Stomach (tissue), 9 donors: ENCODE measurements around the gene ANTXR1. TPM values are rescaled to one million over a fixed set of nuclear protein-coding genes. Genes with fewer than 3 reads are reported as not detected.
A peak's percentile ranks its signal among the peaks of the same experiment; 100 is the strongest.

Experiments
- DNase-seq, 2 donors: peaks; one replicate each; pipeline versions ENCODE4 v3.0.0 to v3.0.0-alpha.2; 2013 to 2019
- H3K27ac ChIP-seq, 5 donors: fragments of 200-600 bp in 4 of 5; sonication (generic) in 4 of 5; one replicate each; pipeline ENCODE4 v1.5.1; 2013 to 2019; ENCODE audit warnings: mild to moderate bottlenecking in 1 of 5, moderate library complexity in 1 of 5
- H3K27me3 ChIP-seq, 3 donors: fragments of 200-600 bp; sonication (generic); one replicate each; pipeline ENCODE4 v1.5.1; 2017 to 2019; ENCODE audit warnings: mixed run types in 1 of 3
- H3K36me3 ChIP-seq, 4 donors: fragments of 200-600 bp; sonication (generic); 1 replicate in 3 of 4; 2 replicates in 1 of 4; pipeline ENCODE4 v1.5.1; 2016 to 2019
- H3K4me1 ChIP-seq, 4 donors: fragments of 200-600 bp; sonication (generic); one replicate each; pipeline ENCODE4 v1.5.1; 2016 to 2019
- H3K4me3 ChIP-seq, 4 donors: fragments of 200-600 bp; sonication (generic) in 3 of 4; one replicate each; pipeline ENCODE4 v1.5.1; 2016 to 2019; ENCODE audit warnings: mild to moderate bottlenecking in 1 of 4
- H3K9me3 ChIP-seq, 4 donors: fragments of 200-600 bp; sonication (generic); one replicate each; pipeline ENCODE4 v1.5.1; 2016 to 2019
- EP300 ChIP-seq: sonication (generic); formaldehyde crosslinking; IDR thresholded peaks from one replicate; pipeline ENCODE4 v1.6.1; 2017; ENCODE audit warnings: antibody characterized with exemption
- POLR2A ChIP-seq, 4 donors: fragments of 450-650 bp; IDR thresholded peaks; one replicate each; pipeline ENCODE4 v1.6.1; 2016; ENCODE audit warnings: antibody characterized with exemption in 4 of 4, control low read depth in 2 of 4, mild to moderate bottlenecking in 1 of 4, moderate library complexity in 1 of 4
- POLR2AphosphoS5 ChIP-seq, 3 donors: sonication (generic); formaldehyde crosslinking; IDR thresholded peaks; one replicate each; pipeline ENCODE4 v1.6.1; 2016; ENCODE audit warnings: antibody characterized with exemption in 3 of 3
- WGBS, 5 donors: extraction: QIAGEN DNeasy Blood & Tissue Kit in 3 of 5; methylation state at CpG; one replicate each; pipeline versions ENCODE4 v1.1.5 to v1.1.7; 2013 to 2018; 5-methylcytosine and 5-hydroxymethylcytosine counted together
- intact Hi-C: fragments of 100-400 bp; cut with DNase I; formaldehyde crosslinking; loops from one replicate; pipeline ENCODE4 v1.15.1; 2023; ENCODE audit warnings: low total_unique reads
- polyA plus RNA-seq, 3 donors: library from polyadenylated mRNA; stranded (reverse); fragments of 200-250 nt; gene quantifications; one replicate each; pipeline ENCODE4 v1.2.3, GENCODE V29; 2013
- total RNA-seq, 5 donors: library from RNA; depleted of rRNA; stranded (reverse); fragments of >200 nt; gene quantifications; one replicate each; pipeline versions ENCODE4 v1.1.0 to v1.2.3, GENCODE V29; 2014 to 2016
- TF ChIP-seq, protein P1 (sequence below), 7 experiments: fragments of 450-650 bp in 4 of 7; fragments of 200-600 bp in 3 of 7; sonication (generic) in 3 of 7; IDR thresholded peaks; one replicate each; pipeline ENCODE4 v1.5.1; 2016 to 2019; ENCODE audit warnings: antibody characterized with exemption in 7 of 7, control low read depth in 2 of 7, mild to moderate bottlenecking in 1 of 7
- donor health status: healthy with polysubstance abuse.
- donor health status: Bipolar disorder and iron deficiency.
- donor health status: healthy.

The ANTXR1 gene
- total and polyA plus RNA-seq, 8 donors, result 5.8 to 32.5 (median 13.7) TPM

DNA sequence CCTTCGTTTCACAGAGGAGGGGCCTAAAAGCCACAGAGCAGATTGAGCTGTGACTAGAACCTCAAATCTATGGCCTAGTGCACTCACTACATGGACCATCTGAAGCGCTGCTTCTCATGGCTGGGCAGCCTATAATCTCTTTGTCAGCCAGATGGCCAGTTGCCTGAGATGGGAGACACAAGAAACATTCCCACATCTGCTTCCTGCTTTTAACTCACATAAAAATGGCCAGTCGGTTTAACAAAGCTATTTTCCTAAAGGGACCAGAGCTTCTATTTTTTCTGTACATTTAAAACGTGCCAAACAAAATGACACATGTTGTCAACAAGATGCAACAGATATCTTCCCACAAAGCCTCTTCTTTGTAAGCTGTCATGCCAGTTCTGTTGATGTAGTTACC lies 200.2 kb downstream of the ANTXR1 start:
- intact Hi-C loops, result no loop called here
- Histone ChIP-seq H3K27ac (no peak overlapping the region), H3K27me3 (no peaks in the 10 kb centered on the region), H3K36me3 (no peaks in the 10 kb centered on the region), H3K4me3 (no peak overlapping the region), H3K4me1 (peaks cover 6 to 17% (median 8%) of the 10 kb centered on the region in 4 donors), H3K9me3 (no peaks in the 10 kb centered on the region)
- WGBS, 5 donors, result 55 to 75% (median 62%) methylated on average over 4 of the region's 4 CpGs
- TF ChIP-seq POLR2A (IDR thresholded peaks at IDR 0.05) (no peak), POLR2AphosphoS5 (IDR thresholded peaks at IDR 0.05) (no peak), EP300 (no peak)
- TF ChIP-seq, protein P1, sequence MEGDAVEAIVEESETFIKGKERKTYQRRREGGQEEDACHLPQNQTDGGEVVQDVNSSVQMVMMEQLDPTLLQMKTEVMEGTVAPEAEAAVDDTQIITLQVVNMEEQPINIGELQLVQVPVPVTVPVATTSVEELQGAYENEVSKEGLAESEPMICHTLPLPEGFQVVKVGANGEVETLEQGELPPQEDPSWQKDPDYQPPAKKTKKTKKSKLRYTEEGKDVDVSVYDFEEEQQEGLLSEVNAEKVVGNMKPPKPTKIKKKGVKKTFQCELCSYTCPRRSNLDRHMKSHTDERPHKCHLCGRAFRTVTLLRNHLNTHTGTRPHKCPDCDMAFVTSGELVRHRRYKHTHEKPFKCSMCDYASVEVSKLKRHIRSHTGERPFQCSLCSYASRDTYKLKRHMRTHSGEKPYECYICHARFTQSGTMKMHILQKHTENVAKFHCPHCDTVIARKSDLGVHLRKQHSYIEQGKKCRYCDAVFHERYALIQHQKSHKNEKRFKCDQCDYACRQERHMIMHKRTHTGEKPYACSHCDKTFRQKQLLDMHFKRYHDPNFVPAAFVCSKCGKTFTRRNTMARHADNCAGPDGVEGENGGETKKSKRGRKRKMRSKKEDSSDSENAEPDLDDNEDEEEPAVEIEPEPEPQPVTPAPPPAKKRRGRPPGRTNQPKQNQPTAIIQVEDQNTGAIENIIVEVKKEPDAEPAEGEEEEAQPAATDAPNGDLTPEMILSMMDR (IDR thresholded peaks at IDR 0.05), result no peak
- peak in 1 of 2 donors; percentile 71 for DNase-seq

GRCh38 chr2:69213782-69214181 lies 200.8 kb downstream of the ANTXR1 start:
- TF ChIP-seq POLR2A (IDR thresholded peaks at IDR 0.05) (no peak), POLR2AphosphoS5 (IDR thresholded peaks at IDR 0.05) (no peak), EP300 (no peak)
- TF ChIP-seq, protein P1 (IDR thresholded peaks at IDR 0.05), result no peak
- Histone ChIP-seq H3K36me3 (no peaks in the 10 kb centered on the region), H3K4me3 (no peak overlapping the region), H3K4me1 (peaks cover 6 to 17% (median 8%) of the 10 kb centered on the region in 4 donors), H3K27ac (no peak overlapping the region), H3K9me3 (no peaks in the 10 kb centered on the region), H3K27me3 (no peaks in the 10 kb centered on the region)
- no peak for DNase-seq
- intact Hi-C loops, result no loop called here
- 76 to 93% (median 90%) methylated on average over 3 to 4 of the region's 4 CpGs for WGBS, 5 donors

DNA sequence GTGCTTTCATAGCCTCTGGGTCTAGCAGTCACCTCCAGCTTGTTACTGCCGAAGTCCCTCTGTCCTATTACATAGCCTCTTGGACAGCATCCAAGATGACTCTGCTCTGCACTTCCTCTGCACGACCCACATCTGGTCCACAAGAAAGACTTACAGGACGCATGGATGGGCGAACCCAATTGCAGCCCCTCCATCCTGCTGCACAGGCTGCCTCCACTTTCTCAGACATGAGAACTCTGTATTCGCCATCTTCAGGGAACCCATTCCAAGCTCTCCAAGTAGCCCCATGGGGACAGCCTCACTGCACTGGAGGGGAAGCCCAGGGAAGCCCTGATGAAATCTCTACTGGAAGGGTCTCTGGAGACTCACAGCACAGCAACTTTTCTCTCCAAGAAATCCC lies 201.9 kb downstream of the ANTXR1 start:
- no peaks in the 10 kb centered on the region for H3K9me3 ChIP-seq
- no peaks in the 10 kb centered on the region for H3K27me3 ChIP-seq
- no peaks in the 10 kb centered on the region for H3K36me3 ChIP-seq
- DNase-seq, result peak in 1 of 2 donors; percentile 71
- peaks cover 6 to 17% (median 8%) of the 10 kb centered on the region in 4 donors for H3K4me1 ChIP-seq
- H3K4me3 ChIP-seq, result no peak overlapping the region
- TF ChIP-seq EP300 (no peak), POLR2A (IDR thresholded peaks at IDR 0.05) (no peak), POLR2AphosphoS5 (IDR thresholded peaks at IDR 0.05) (no peak)
- TF ChIP-seq, protein P1 (IDR thresholded peaks at IDR 0.05), result no peak
- WGBS, 5 donors, result 57 to 71% (median 67%) methylated on average over 5 of the region's 5 CpGs
- peak overlapping the region in 1 of 5 donors; percentile 46 for H3K27ac ChIP-seq
- intact Hi-C loops, result no loop called here

DNA sequence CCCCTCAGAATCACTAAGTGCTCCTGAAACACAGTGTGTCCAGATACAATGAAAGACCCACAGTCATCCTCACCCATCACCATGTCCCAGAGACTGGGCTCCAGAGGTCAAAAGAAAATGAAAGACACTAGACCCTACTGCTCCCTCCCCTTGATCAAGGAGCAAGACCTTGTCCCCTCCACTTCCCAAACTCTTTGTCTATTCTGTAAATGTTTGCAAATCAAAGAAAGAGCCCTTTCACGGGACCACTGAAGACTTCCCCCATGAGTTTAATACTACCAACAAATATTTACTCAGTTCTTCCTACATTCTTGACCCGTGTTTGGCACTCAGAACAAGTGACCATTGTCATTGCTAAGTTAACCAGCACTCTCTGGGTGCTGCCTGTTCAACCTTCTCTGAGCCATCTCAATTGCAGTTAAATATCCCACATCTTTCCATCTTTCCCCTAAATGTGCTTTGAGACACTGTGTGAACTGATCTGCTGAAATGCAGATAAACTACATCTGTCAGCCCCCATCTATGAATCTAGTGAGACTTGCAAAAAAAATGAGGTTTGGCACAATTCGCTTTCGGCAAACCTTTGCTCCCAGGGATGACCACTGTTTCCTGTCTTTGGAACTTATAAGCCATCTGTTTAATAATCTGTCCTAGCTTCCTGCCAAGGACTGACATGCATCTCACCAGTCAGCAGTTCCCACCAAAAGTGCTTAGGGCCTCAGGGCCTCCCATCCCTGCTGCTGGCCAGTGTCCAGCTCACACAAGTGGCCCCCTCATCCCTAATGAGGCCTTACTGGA lies 203.8 kb downstream of the ANTXR1 start:
- peak in 1 of 2 donors; percentile 77 for DNase-seq
- WGBS, 5 donors, result 43 to 61% (median 47%) methylated on average over 4 of the region's 4 CpGs
- H3K4me3 ChIP-seq, result no peak overlapping the region
- intact Hi-C loops, result no loop called here
- peaks cover 6 to 17% (median 8%) of the 10 kb centered on the region in 4 donors for H3K4me1 ChIP-seq
- H3K27me3 ChIP-seq, result no peaks in the 10 kb centered on the region
- TF ChIP-seq POLR2AphosphoS5 (IDR thresholded peaks at IDR 0.05) (no peak), EP300 (no peak), POLR2A (IDR thresholded peaks at IDR 0.05) (no peak)
- TF ChIP-seq, protein P1 (IDR thresholded peaks at IDR 0.05), result no peak
- no peaks in the 10 kb centered on the region for H3K36me3 ChIP-seq
- H3K9me3 ChIP-seq, result no peaks in the 10 kb centered on the region
- no peak overlapping the region for H3K27ac ChIP-seq
